ENCODE results near the gene XYLT1. TPM values are rescaled to one million over a fixed set of nuclear protein-coding genes. Genes with fewer than 3 reads are reported as not detected.
"Not testable (repeated sequence)": the region's sequence is repeated elsewhere in the genome, so short reads cannot be mapped to it uniquely, and the experiment has no call there.

The XYLT1 gene
- total RNA-seq, 6 experiments from 2014 or later = 0.48 to 2.0 (median 0.59) TPM

GRCh38 chr16:17309510-17309909 lies 161.2 kb downstream of the XYLT1 start:
- DNase-seq (no peak), ATAC-seq (no peak)
- intact Hi-C loops (cut with DNase I) = no loop called here
- no peak overlapping the region for H3K4me3 ChIP-seq
- H3K4me1 ChIP-seq = no peaks in the 10 kb centered on the region
- no peaks in the 10 kb centered on the region for H3K9me3 ChIP-seq
- H3K27me3 ChIP-seq = no peaks in the 10 kb centered on the region
- no peaks in the 10 kb centered on the region for H3K36me3 ChIP-seq
- no peak for TF ChIP-seq CTCF (IDR thresholded peaks at IDR 0.05)
- TF ChIP-seq POLR2A (IDR thresholded peaks at IDR 0.05) = no peak
- no peak overlapping the region for H3K27ac ChIP-seq
- 48% methylated on average over 3 of the region's 3 CpGs for WGBS (ENCODE audit: insufficient coverage, low coverage, low lambda C conversion rate, missing lambda C conversion rate)

- no peak for TF ChIP-seq POLR2A (IDR thresholded peaks at IDR 0.05)
- ATAC-seq (no peak), DNase-seq (no peak)
- 60% methylated on average over 2 of the region's 2 CpGs for WGBS (ENCODE audit: insufficient coverage, low coverage, low lambda C conversion rate, missing lambda C conversion rate)
- H3K4me3 ChIP-seq = no peak overlapping the region
- no peaks in the 10 kb centered on the region for H3K36me3 ChIP-seq
- intact Hi-C loops (cut with DNase I) = no loop called here
- H3K27me3 ChIP-seq = no peaks in the 10 kb centered on the region
- no peak overlapping the region for H3K27ac ChIP-seq
- H3K4me1 ChIP-seq = no peaks in the 10 kb centered on the region
- no peaks in the 10 kb centered on the region for H3K9me3 ChIP-seq
Observed at GRCh38 chr16:17308186-17308585, 162.6 kb downstream of the XYLT1 start.

GRCh38 chr16:17307504-17307903 lies 163.3 kb downstream of the XYLT1 start:
- Histone ChIP-seq H3K4me1 (no peaks in the 10 kb centered on the region), H3K4me3 (no peak overlapping the region), H3K27me3 (no peaks in the 10 kb centered on the region), H3K9me3 (no peaks in the 10 kb centered on the region), H3K36me3 (no peaks in the 10 kb centered on the region), H3K27ac (no peak overlapping the region)
- intact Hi-C loops (cut with DNase I) = no loop called here
- WGBS (ENCODE audit: insufficient coverage, low coverage, low lambda C conversion rate, missing lambda C conversion rate) = 33% methylated on average over 1 of the region's 1 CpG
- no peak for ATAC-seq
- TF ChIP-seq POLR2A (IDR thresholded peaks at IDR 0.05) = no peak
- no peak for TF ChIP-seq CTCF (IDR thresholded peaks at IDR 0.05)
- DNase-seq = no peak

GRCh38 chr16:17306745-17307144 lies 164.0 kb downstream of the XYLT1 start:
- Histone ChIP-seq H3K4me3 (no peak overlapping the region), H3K36me3 (no peaks in the 10 kb centered on the region), H3K27me3 (no peaks in the 10 kb centered on the region), H3K4me1 (peaks cover 0 to 2% (median 0%) of the 10 kb centered on the region in 4 donors), H3K9me3 (no peaks in the 10 kb centered on the region), H3K27ac (no peak overlapping the region)
- 60% methylated on average over 2 of the region's 3 CpGs for WGBS (ENCODE audit: insufficient coverage, low coverage, low lambda C conversion rate, missing lambda C conversion rate)
- DNase-seq (no peak), ATAC-seq (no peak)
- no peak for TF ChIP-seq POLR2A (IDR thresholded peaks at IDR 0.05)
- TF ChIP-seq CTCF (IDR thresholded peaks at IDR 0.05) = no peak
- intact Hi-C loops (cut with DNase I) = no loop called here

GRCh38 chr16:17306211-17306610 lies 164.5 kb downstream of the XYLT1 start:
- H3K36me3 ChIP-seq; H3K27ac ChIP-seq; H3K4me1 ChIP-seq; intact Hi-C loops (cut with DNase I); H3K9me3 ChIP-seq; H3K4me3 ChIP-seq; DNase-seq; ATAC-seq; H3K27me3 ChIP-seq: not testable (repeated sequence)
- WGBS (ENCODE audit: insufficient coverage, low coverage, low lambda C conversion rate, missing lambda C conversion rate) = 67% methylated on average over 6 of the region's 9 CpGs

GRCh38 chr16:17305694-17306093 lies 165.1 kb downstream of the XYLT1 start:
- Histone ChIP-seq H3K27ac (no peak overlapping the region), H3K36me3 (no peaks in the 10 kb centered on the region), H3K27me3 (no peaks in the 10 kb centered on the region), H3K4me1 (peaks cover 0 to 2% (median 0%) of the 10 kb centered on the region in 4 donors), H3K4me3 (no peak overlapping the region), H3K9me3 (no peaks in the 10 kb centered on the region)
- TF ChIP-seq CTCF (IDR thresholded peaks at IDR 0.05) = no peak
- ATAC-seq (no peak), DNase-seq (no peak)
- 48% methylated on average over 6 of the region's 6 CpGs for WGBS (ENCODE audit: insufficient coverage, low coverage, low lambda C conversion rate, missing lambda C conversion rate)
- intact Hi-C loops (cut with DNase I) = no loop called here
